Fibroblast of skin of scalp (primary cell): ENCODE results near the gene MARS1.
"Not testable (repeated sequence)": the region's sequence is repeated elsewhere in the genome, so short reads cannot be mapped to it uniquely, and the experiment has no call there.

Experiments
- DNase-seq: peaks from one replicate; pipeline ENCODE4 v3.0.0-alpha.2; 2013

The MARS1 gene

GRCh38 chr12:57495051-57495701 is 7.3 kb downstream of the MARS1 start:
- not testable (repeated sequence) for DNase-seq

- no peak for DNase-seq
Observed at GRCh38 chr12:57496822-57497221, 9.0 kb downstream of the MARS1 start.

- DNase-seq = no peak
Observed at GRCh38 chr12:57497223-57498131, 9.6 kb downstream of the MARS1 start.

- DNase-seq = no peak
Observed at GRCh38 chr12:57498132-57498502, 10.2 kb downstream of the MARS1 start.

GRCh38 chr12:57498571-57498970 is 10.7 kb downstream of the MARS1 start:
- DNase-seq = no peak

- no peak for DNase-seq
Observed at GRCh38 chr12:57500213-57500612, 12.3 kb downstream of the MARS1 start.

- DNase-seq = not testable (repeated sequence)
Observed at GRCh38 chr12:57502311-57502969, 14.6 kb downstream of the MARS1 start.

- not testable (repeated sequence) for DNase-seq
Observed at GRCh38 chr12:57506541-57506940, 18.7 kb downstream of the MARS1 start.

- not testable (repeated sequence) for DNase-seq
Observed at GRCh38 chr12:57507796-57508195, 19.9 kb downstream of the MARS1 start.

GRCh38 chr12:57511161-57511560 is 23.3 kb downstream of the MARS1 start:
- DNase-seq = no peak

- no peak for DNase-seq
Observed at GRCh38 chr12:57511588-57512325, 23.9 kb downstream of the MARS1 start.

- DNase-seq = no peak
Observed at GRCh38 chr12:57512665-57513064, 24.8 kb downstream of the MARS1 start.

GRCh38 chr12:57513266-57513665 is 25.4 kb downstream of the MARS1 start:
- DNase-seq = no peak

- not testable (repeated sequence) for DNase-seq
Observed at GRCh38 chr12:57513677-57514076, 25.8 kb downstream of the MARS1 start.

- not testable (repeated sequence) for DNase-seq
Observed at GRCh38 chr12:57514246-57514645, 26.4 kb downstream of the MARS1 start.

GRCh38 chr12:57514720-57515407 is 27.0 kb downstream of the MARS1 start:
- DNase-seq = no peak

- DNase-seq = no peak
Observed at GRCh38 chr12:57515408-57515933, 27.6 kb downstream of the MARS1 start.

- DNase-seq = no peak
Observed at GRCh38 chr12:57515934-57516541, 28.2 kb downstream of the MARS1 start.

- no peak for DNase-seq
Observed at GRCh38 chr12:57516617-57517153, 28.8 kb downstream of the MARS1 start.

- peak; percentile 61 for DNase-seq
Observed at GRCh38 chr12:57517187-57517586, 29.3 kb downstream of the MARS1 start.

GRCh38 chr12:57517718-57518117 is 29.9 kb downstream of the MARS1 start:
- not testable (repeated sequence) for DNase-seq
